ENCODE measurements around the gene LRRC57.

The LRRC57 gene

DNA sequence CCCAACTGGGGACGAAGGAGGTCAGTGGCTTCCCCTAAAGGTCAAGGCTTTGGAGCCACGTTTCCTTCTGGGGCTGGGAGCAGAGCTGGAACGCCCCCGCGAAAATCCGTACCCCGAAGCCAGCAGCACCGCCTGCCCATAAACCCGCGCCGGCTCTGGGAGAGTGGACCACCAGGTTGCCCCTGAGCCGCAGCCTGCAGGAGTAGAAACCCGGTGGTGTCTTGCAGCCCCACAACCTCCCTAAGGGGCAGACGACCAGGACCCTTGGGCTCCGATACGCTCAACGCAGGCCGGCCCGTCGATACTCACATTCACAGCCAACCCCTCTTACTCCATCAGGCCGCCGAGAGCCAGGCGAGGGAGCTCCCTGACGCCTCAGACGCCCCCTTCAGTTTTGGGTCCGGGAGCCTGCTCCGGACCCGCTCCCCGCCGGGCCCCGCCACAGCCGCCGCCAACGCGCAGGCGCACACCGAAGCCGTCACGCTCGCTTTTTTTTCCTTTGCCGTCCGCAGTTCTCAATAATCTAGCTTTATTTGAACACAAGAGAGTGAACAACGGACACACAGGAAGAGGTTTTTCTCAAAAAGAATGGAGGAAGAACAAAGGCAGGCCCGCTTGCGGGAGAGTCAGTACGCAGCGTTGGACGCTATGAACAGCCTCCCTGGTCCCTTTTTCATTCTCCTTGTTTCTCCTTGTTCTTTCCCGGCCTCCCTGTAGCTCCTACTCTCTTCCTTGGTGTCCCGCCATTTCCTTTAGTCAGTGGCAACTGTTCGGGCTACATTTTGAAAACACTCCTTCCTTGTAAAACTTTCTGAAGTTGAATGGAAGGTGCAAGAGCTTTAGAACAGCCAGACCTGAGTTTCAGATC is 57.7 kb downstream of the LRRC57 start, which contains the start of gene ZNF106:
TSS of gene ZNF106 (minus strand) at position 471 of the 868 bp plus-strand sequence. CDS start 18,852 bp downstream, outside the sequence.
- DNase-seq (ENCODE audit: low spot score), result peak; percentile 93

DNA sequence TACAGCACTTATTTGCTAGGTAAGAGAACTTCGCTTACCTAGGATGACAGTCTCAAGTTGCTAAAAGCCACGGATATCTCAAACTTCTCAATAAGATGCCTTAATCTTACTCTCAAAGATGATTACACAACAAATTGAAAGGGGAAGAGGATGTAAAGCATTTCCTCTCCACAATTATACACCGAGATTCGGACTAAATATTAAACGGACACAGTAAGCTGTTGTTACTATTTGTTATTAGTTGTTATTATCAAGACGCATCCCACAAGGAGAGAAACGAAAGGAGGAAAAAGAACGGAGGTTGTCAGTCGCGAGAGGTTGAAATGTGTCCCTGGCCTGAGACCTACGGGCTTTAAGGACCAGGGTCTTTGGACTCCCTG is 58.3 kb downstream of the LRRC57 start:
- DNase-seq (ENCODE audit: low spot score), result peak; percentile 5
